RWPE1 (cell line): ENCODE data around the gene RAB30.

Experiments used
- CTCF ChIA-PET: fragments of 350-600 bp; sonication (Branson Sonifier 250); formaldehyde crosslinking; extraction: SDS; loops from one replicate; lab custom pipeline; 2021; lab: Yijun Ruan, JAX
- POLR2A ChIA-PET: fragments of 400-600 bp; formaldehyde crosslinking; extraction: SDS; loops from one replicate; lab custom pipeline; 2020; ENCODE audit warnings: antibody characterized with exemption; ENCODE audit not compliant: low non-redundant PET; lab: Yijun Ruan, JAX
- DNase-seq: peaks from one replicate; pipeline ENCODE4 v3.0.0; 2012; ENCODE audit warnings: low spot score
- H3K27ac ChIP-seq: fragments of 450-650 bp; 2 replicates; pipeline ENCODE4 v1.5.1; 2017
- CTCF ChIP-seq: fragments of 450-650 bp; conservative IDR thresholded peaks from 2 replicates; pipeline ENCODE4 v1.5.1; 2017; ENCODE audit warnings: low read depth, mild to moderate bottlenecking

The RAB30 gene

GRCh38 chr11:83047515-83048225, 24.0 kb downstream of the RAB30 start:
- ChIA-PET POLR2A (no interaction called here), CTCF (interaction anchor here (0.6 kb wide), 2 partner anchors 13 to 445 kb away, joined by 3 to 4 read pairs; no protein-coding TSS in a partner anchor)
- H3K27ac ChIP-seq = no peak overlapping the region
- no peak for TF ChIP-seq CTCF
- DNase-seq = no peak

GRCh38 chr11:83046621-83047172, 25.0 kb downstream of the RAB30 start:
- no peak overlapping the region for H3K27ac ChIP-seq
- POLR2A ChIA-PET = no interaction called here

GRCh38 chr11:83044958-83045712, 26.6 kb downstream of the RAB30 start:
- CTCF ChIA-PET = no interaction called here
- no peak overlapping the region for H3K27ac ChIP-seq
- DNase-seq = peak; percentile 79
- no peak for TF ChIP-seq CTCF
- POLR2A ChIA-PET = no interaction called here

More at GRCh38 chr11:83046621-83047172, 25.0 kb downstream of the RAB30 start:
- CTCF ChIA-PET = interaction anchor here (0.6 kb wide), 1 partner anchor 444 kb away, joined by 3 read pairs; no protein-coding TSS in a partner anchor
- DNase-seq = no peak
- no peak for TF ChIP-seq CTCF

DNA sequence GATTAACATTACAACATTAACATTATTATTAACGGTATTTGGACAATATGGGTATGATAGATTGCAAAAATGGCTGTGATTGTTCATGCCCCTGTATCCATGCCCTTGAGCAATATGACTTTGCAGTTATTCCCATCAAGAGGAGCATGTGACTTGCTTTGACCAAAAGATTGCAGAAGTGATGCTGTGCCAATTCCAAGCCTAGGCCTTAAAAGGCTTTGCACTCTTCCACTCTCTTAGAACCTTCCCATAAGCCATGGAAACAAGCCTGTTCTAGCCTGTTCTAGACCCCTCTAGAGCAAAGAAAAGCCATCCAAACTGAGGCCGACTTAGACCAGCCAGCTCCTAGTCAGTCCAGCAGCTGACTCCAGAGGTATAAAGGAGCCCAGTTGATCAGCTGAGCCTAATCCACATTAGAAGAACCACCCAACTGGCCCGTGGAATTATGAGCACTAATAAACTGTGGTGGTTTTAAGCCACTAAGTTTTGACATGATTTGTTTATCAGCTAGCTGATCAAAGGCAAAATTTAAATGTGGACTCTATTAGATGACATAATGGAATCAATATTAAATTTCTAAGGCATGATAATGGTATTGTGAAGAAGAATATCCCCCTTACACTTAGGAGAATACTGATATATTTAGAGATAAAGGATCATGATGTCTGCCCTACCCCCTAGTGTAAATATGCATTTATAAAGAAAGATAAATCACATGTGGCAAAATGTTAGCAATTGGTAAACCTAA, 28.6 kb downstream of the RAB30 start:
- ChIA-PET POLR2A (no interaction called here), CTCF (no interaction called here)
- no peak overlapping the region for H3K27ac ChIP-seq
- no peak for TF ChIP-seq CTCF
- DNase-seq = no peak

DNA sequence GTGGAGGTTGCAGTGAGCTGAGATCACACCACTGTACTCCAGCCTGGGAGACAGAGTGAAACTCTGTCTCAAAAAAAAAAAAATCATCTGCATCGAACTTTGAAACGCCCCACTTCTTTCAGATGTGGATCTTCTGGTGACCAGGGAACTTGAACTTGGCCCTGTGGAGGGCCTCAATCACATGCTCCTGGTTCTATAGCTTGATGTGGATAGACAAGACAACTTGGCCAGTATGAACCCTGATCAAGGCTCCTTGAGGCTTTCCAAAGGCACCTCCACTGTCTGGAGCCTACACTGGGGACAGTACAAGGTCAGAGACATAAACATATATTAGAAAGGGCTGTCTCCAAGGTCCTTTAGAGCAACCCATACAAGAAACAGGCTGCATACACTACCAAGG, 30.6 kb downstream of the RAB30 start:
- no peak for DNase-seq
- CTCF ChIA-PET = no interaction called here
- no peak overlapping the region for H3K27ac ChIP-seq
- TF ChIP-seq CTCF = no peak
- POLR2A ChIA-PET = no interaction called here

GRCh38 chr11:83039566-83039965, 32.1 kb downstream of the RAB30 start:
- POLR2A ChIA-PET = no interaction called here
- CTCF ChIA-PET = no interaction called here
- H3K27ac ChIP-seq = no peak overlapping the region
- no peak for DNase-seq
- no peak for TF ChIP-seq CTCF
